Endometrial microvascular endothelial cells (primary cell): Measurements from ENCODE around the gene OR6S1. TPM values are rescaled to one million over a fixed set of nuclear protein-coding genes. Genes with fewer than 3 reads are reported as not detected.
"Not testable (repeated sequence)": the region's sequence is repeated elsewhere in the genome, so short reads cannot be mapped to it uniquely, and the experiment has no call there.

ENCODE experiments used
- in situ Hi-C: cut with HindIII; loops from 2 replicates; pipeline ENCODE4 v1.10.0; 2017; ENCODE audit warnings: low sequenced_read_pairs, low pct_unique_long_range_greater_than_20kb; ENCODE audit errors: inconsistent ontology term
- total RNA-seq: library from RNA; depleted of rRNA; stranded (reverse); fragments of >200 nt; gene quantifications from one replicate; pipeline ENCODE4 v1.2.3, GENCODE V29; 2015; ENCODE audit errors: inconsistent ontology term

OR6S1 gene
- total RNA-seq, 1 donor from 2014 or later: not detected

GRCh38 chr14:20675669-20676068 is 34.2 kb upstream of the OR6S1 start:
- in situ Hi-C loops: no loop called here

GRCh38 chr14:20671597-20672283 is 30.2 kb upstream of the OR6S1 start:
- in situ Hi-C loops: no loop called here

GRCh38 chr14:20668969-20669368 is 27.5 kb upstream of the OR6S1 start:
- in situ Hi-C loops: no loop called here

GRCh38 chr14:20667957-20668356 is 26.5 kb upstream of the OR6S1 start:
- in situ Hi-C loops: no loop called here

GRCh38 chr14:20666400-20666961 is 25.0 kb upstream of the OR6S1 start:
- in situ Hi-C loops: not testable (repeated sequence)

- in situ Hi-C loops: no loop called here
These were observed 21.7 kb upstream of the OR6S1 start for GRCh38 chr14:20662968-20663732.

GRCh38 chr14:20661197-20661596 is 19.7 kb upstream of the OR6S1 start:
- in situ Hi-C loops: no loop called here

- in situ Hi-C loops: no loop called here
These were observed 18.4 kb upstream of the OR6S1 start for GRCh38 chr14:20659813-20660395.

GRCh38 chr14:20659336-20659735 is 17.8 kb upstream of the OR6S1 start:
- in situ Hi-C loops: no loop called here

GRCh38 chr14:20658246-20658645 is 16.8 kb upstream of the OR6S1 start:
- in situ Hi-C loops: no loop called here

- in situ Hi-C loops: no loop called here
These were observed 16.0 kb upstream of the OR6S1 start for GRCh38 chr14:20657216-20658211.

- in situ Hi-C loops: no loop called here
These were observed 14.8 kb upstream of the OR6S1 start for GRCh38 chr14:20656274-20656673.

- in situ Hi-C loops: no loop called here
These were observed 14.4 kb upstream of the OR6S1 start for GRCh38 chr14:20655851-20656250.

- in situ Hi-C loops: no loop called here
These were observed 11.8 kb upstream of the OR6S1 start for GRCh38 chr14:20652996-20653975.

- in situ Hi-C loops: no loop called here
These were observed 4.0 kb upstream of the OR6S1 start for GRCh38 chr14:20645481-20645880.

- in situ Hi-C loops: no loop called here
These were observed 3.0 kb upstream of the OR6S1 start for GRCh38 chr14:20644520-20644919.

- in situ Hi-C loops: not testable (repeated sequence)
These were observed 1.3 kb upstream of the OR6S1 start for GRCh38 chr14:20642755-20643154.

- in situ Hi-C loops: no loop called here
These were observed 691 bp upstream of the OR6S1 start for GRCh38 chr14:20642182-20642581.
